Measurements from ENCODE around the gene ACBD4. TPM values are rescaled to one million over a fixed set of nuclear protein-coding genes. Genes with fewer than 3 reads are reported as not detected.

ACBD4 gene
- total and polyA plus RNA-seq, 2 experiments from 2014 or later, result 8.2 to 13.7 TPM

DNA sequence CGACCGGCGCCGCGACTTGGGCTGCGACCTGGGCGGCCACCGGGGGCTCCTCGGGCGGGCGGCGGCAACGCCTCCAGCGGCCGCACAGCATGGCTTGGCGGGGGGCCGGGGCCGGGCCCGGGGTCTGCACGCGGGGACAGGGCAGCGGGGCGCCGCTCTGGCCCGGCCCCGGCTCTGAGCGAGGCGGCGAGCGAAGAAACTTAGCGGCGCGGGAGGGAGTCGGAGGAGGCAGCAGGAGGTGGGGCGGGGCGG is 3.2 kb upstream of the ACBD4 start, which contains the start of gene PLCD3:
Gene PLCD3 (minus strand): TSS at position 196 of the 252 bp plus-strand sequence. CDS start 105 bp downstream, at position 91.
- no peak for DNase-seq (ENCODE audit: low spot score)
- Histone ChIP-seq H4K20me1 (ENCODE audit: insufficient read depth, poor library complexity, severe bottlenecking) (no peaks in the 10 kb centered on the region), H3K4me2 (peak within 1 kb of the TSS; percentile 100), H3K9me2 (replicated peaks; ENCODE audit: insufficient read depth) (no peaks in the 10 kb centered on the region), H3K4me3 (peak within 1 kb of the TSS; percentile 96), H3K4me1 (ENCODE audit: insufficient read depth) (peaks cover 51% of the 10 kb centered on the region), H2AFZ (peak within 1 kb of the TSS; percentile 98), H3K9me3 (ENCODE audit: low read depth) (no peaks in the 10 kb centered on the region), H3K27me3 (no peaks in the 10 kb centered on the region), H3K79me2 (peaks cover 38% of the 10 kb centered on the region), H3K36me3 (replicated peaks; ENCODE audit: insufficient read depth, low read depth) (no peaks in the 10 kb centered on the region), H3K27ac (peak within 1 kb of the TSS; percentile 100)
- TF ChIP-seq EZH2phosphoT487 (IDR thresholded peaks at IDR 0.05; ENCODE audit: low read depth, severe bottlenecking, unreplicated experiment) (no peak), EZH2 (IDR thresholded peaks at IDR 0.05; ENCODE audit: borderline replicate concordance) (no peak)
- TF ChIP-seq, protein P1, sequence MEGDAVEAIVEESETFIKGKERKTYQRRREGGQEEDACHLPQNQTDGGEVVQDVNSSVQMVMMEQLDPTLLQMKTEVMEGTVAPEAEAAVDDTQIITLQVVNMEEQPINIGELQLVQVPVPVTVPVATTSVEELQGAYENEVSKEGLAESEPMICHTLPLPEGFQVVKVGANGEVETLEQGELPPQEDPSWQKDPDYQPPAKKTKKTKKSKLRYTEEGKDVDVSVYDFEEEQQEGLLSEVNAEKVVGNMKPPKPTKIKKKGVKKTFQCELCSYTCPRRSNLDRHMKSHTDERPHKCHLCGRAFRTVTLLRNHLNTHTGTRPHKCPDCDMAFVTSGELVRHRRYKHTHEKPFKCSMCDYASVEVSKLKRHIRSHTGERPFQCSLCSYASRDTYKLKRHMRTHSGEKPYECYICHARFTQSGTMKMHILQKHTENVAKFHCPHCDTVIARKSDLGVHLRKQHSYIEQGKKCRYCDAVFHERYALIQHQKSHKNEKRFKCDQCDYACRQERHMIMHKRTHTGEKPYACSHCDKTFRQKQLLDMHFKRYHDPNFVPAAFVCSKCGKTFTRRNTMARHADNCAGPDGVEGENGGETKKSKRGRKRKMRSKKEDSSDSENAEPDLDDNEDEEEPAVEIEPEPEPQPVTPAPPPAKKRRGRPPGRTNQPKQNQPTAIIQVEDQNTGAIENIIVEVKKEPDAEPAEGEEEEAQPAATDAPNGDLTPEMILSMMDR (IDR thresholded peaks at IDR 0.05; ENCODE audit: poor library complexity), result no peak
- WGBS (ENCODE audit: low lambda C conversion rate, missing lambda C conversion rate), result 0% methylated on average over 14 of the region's 36 CpGs

GRCh38 chr17:45132572-45133463 is 2.7 kb upstream of the ACBD4 start:
- Histone ChIP-seq H4K20me1 (ENCODE audit: insufficient read depth, poor library complexity, severe bottlenecking) (no peaks in the 10 kb centered on the region), H3K4me2 (peak overlapping the region; percentile 100), H3K9me3 (ENCODE audit: low read depth) (no peaks in the 10 kb centered on the region), H3K4me3 (peak overlapping the region; percentile 89), H3K79me2 (peaks cover 37% of the 10 kb centered on the region), H3K27me3 (no peaks in the 10 kb centered on the region), H3K4me1 (ENCODE audit: insufficient read depth) (peaks cover 45% of the 10 kb centered on the region), H3K36me3 (replicated peaks; ENCODE audit: insufficient read depth, low read depth) (no peaks in the 10 kb centered on the region), H3K27ac (peak overlapping the region; percentile 100), H2AFZ (peak overlapping the region; percentile 98), H3K9me2 (replicated peaks; ENCODE audit: insufficient read depth) (no peaks in the 10 kb centered on the region)
- WGBS (ENCODE audit: low lambda C conversion rate, missing lambda C conversion rate), result under 1% methylated on average over 50 of the region's 71 CpGs
- TF ChIP-seq EZH2phosphoT487 (IDR thresholded peaks at IDR 0.05; ENCODE audit: low read depth, severe bottlenecking, unreplicated experiment) (no peak), EZH2 (IDR thresholded peaks at IDR 0.05; ENCODE audit: borderline replicate concordance) (no peak)
- TF ChIP-seq, protein P1 (IDR thresholded peaks at IDR 0.05; ENCODE audit: poor library complexity), result peak; percentile 71
- DNase-seq (ENCODE audit: low spot score), result peak; percentile 92

- Histone ChIP-seq H4K20me1 (ENCODE audit: insufficient read depth, poor library complexity, severe bottlenecking) (no peaks in the 10 kb centered on the region), H3K79me2 (peaks cover 14% of the 10 kb centered on the region), H3K27ac (peak overlapping the region; percentile 27), H3K9me2 (replicated peaks; ENCODE audit: insufficient read depth) (no peaks in the 10 kb centered on the region), H3K4me1 (ENCODE audit: insufficient read depth) (peaks cover 13% of the 10 kb centered on the region), H2AFZ (peak overlapping the region; percentile 10), H3K36me3 (replicated peaks; ENCODE audit: insufficient read depth, low read depth) (no peaks in the 10 kb centered on the region), H3K9me3 (ENCODE audit: low read depth) (no peaks in the 10 kb centered on the region), H3K4me3 (peak overlapping the region; percentile 13), H3K4me2 (peak overlapping the region; percentile 72), H3K27me3 (no peaks in the 10 kb centered on the region)
- WGBS (ENCODE audit: low lambda C conversion rate, missing lambda C conversion rate), result 87% methylated on average over 19 of the region's 21 CpGs
- TF ChIP-seq EZH2phosphoT487 (IDR thresholded peaks at IDR 0.05; ENCODE audit: low read depth, severe bottlenecking, unreplicated experiment) (no peak), EZH2 (IDR thresholded peaks at IDR 0.05; ENCODE audit: borderline replicate concordance) (no peak)
- TF ChIP-seq, protein P1 (IDR thresholded peaks at IDR 0.05; ENCODE audit: poor library complexity), result no peak
- no peak for DNase-seq (ENCODE audit: low spot score)
These were observed 698 bp downstream of the ACBD4 start for GRCh38 chr17:45135978-45136791.
